ENCODE results near the gene DSCAM.

DNA sequence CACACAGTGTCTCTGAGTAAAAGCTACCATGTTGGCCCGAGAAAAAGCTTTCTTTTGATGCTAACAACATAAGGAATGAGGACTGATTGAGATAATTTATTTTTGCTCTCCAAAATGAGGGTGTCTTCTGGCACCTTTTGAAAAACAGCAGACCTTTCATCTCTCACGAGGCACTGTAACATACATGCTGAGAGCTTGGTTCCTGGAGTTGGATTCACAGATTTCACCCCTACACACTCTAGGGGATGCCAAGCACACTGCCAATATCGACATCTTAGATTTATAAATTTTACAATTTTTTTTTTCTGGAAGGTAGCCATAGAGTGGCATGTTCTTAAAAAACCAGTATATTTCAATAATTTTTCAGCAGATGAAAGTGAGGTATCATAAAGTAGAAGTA, 408.3 kb downstream of the DSCAM start:
- no peak for TF ChIP-seq POLR2A (IDR thresholded peaks at IDR 0.05)
- no peak for TF ChIP-seq CTCF (IDR thresholded peaks at IDR 0.05)

Measured in Peyer's patch (tissue), 4 donors.